ENCODE measurements around the gene IPO5.

DNA sequence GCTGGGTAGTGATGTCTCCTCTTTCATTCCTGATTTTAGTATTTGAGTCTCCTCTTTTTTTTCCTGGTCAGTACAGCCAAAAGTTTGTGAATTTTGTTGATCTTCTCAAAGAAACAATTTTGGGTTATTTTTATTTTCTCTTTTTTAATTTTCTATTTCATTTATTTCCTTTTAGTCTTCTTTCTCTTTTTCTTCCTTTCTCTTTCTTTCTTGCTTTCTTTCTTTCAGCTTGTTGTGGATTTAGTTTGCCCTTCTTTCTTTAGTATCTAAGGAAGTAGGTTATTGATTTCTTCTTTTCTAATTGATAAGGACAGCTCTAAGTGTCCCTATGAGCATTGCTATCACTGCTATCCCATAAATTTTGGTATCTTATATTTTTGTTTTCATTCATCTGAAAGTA is 13.8 kb downstream of the IPO5 start:
- TF ChIP-seq, protein P1, sequence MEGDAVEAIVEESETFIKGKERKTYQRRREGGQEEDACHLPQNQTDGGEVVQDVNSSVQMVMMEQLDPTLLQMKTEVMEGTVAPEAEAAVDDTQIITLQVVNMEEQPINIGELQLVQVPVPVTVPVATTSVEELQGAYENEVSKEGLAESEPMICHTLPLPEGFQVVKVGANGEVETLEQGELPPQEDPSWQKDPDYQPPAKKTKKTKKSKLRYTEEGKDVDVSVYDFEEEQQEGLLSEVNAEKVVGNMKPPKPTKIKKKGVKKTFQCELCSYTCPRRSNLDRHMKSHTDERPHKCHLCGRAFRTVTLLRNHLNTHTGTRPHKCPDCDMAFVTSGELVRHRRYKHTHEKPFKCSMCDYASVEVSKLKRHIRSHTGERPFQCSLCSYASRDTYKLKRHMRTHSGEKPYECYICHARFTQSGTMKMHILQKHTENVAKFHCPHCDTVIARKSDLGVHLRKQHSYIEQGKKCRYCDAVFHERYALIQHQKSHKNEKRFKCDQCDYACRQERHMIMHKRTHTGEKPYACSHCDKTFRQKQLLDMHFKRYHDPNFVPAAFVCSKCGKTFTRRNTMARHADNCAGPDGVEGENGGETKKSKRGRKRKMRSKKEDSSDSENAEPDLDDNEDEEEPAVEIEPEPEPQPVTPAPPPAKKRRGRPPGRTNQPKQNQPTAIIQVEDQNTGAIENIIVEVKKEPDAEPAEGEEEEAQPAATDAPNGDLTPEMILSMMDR (IDR thresholded peaks at IDR 0.05; ENCODE audit: borderline replicate concordance, extremely low read depth, low read length, poor library complexity, severe bottlenecking): no peak
- no peak for TF ChIP-seq EZH2 (IDR thresholded peaks at IDR 0.05; ENCODE audit: borderline replicate concordance, low read depth, low read length, severe bottlenecking)
